Choroid plexus epithelial cell (primary cell): ENCODE results near the gene BARHL1.

Experiments
- DNase-seq: peaks from one replicate; pipeline ENCODE4 v3.0.0-alpha.2; 2010; ENCODE audit warnings: low read depth
- H3K4me3 ChIP-seq: 2 replicates; pipeline ENCODE4 v1.5.1; 2011; ENCODE audit warnings: low read depth, mild to moderate bottlenecking, control low read depth, low read length, moderate library complexity
- TF ChIP-seq, protein P1 (sequence below): conservative IDR thresholded peaks from 2 replicates; pipeline ENCODE4 v1.5.1; 2011; ENCODE audit warnings: low read depth, mild to moderate bottlenecking, control low read depth, inconsistent platforms, low read length, moderate library complexity

BARHL1 gene

DNA sequence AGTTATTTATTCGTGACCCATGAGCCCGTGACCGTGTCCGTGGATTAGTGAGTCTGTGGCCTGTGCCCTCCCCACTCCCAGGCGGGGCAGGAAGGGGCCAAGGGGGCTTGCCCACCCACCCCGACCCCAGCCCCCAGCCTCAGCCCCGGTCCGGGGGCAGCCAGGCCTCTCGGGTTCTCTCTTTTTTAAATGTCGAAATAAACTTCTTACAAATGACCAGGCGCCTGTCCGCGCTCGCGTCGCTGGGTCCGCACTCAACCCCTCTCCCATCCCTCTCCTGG lies 7.6 kb downstream of the BARHL1 start:
- TF ChIP-seq, protein P1, sequence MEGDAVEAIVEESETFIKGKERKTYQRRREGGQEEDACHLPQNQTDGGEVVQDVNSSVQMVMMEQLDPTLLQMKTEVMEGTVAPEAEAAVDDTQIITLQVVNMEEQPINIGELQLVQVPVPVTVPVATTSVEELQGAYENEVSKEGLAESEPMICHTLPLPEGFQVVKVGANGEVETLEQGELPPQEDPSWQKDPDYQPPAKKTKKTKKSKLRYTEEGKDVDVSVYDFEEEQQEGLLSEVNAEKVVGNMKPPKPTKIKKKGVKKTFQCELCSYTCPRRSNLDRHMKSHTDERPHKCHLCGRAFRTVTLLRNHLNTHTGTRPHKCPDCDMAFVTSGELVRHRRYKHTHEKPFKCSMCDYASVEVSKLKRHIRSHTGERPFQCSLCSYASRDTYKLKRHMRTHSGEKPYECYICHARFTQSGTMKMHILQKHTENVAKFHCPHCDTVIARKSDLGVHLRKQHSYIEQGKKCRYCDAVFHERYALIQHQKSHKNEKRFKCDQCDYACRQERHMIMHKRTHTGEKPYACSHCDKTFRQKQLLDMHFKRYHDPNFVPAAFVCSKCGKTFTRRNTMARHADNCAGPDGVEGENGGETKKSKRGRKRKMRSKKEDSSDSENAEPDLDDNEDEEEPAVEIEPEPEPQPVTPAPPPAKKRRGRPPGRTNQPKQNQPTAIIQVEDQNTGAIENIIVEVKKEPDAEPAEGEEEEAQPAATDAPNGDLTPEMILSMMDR: no peak

DNA sequence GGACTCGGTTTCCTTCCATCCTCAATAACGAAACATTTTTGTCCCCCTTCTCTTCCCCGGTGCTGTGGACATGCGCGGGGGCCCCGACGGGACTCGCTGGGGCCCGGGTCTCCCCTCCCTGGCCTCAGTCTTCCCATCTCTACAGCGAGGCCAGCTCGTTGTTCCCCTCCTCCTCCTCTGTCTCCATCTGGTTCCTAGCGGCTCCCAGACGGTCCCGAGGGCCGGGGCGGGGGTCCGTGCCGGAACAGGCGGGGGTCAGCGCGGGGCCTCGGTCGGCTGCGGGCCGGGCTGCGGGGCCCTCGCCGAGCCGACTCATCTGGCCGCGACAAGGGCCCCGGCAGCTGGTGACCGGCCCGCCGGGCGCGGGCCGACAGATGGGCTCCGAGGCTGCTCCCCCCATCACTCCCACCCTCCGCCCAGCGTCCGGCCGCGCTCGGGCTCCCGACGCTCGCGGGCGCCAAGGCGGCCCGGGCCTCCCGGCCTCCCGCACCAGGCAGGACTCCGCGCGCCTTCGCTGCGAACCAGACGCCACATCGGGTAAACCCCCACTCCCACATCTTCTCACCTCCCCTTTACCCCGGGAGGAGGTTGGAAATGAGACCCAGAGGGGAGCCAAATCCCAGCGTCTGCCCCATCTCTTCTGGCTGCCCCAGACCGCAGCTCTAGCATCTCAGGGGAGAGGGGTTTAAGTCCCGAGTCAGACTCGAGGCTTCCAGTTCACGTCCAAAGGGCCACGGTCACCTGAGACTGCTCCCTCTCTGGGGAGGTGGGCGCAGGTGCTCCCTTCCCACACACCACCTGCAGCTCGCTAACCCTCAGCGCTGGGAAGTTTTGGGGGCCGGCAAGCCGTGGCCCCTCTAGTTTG lies 8.1 kb downstream of the BARHL1 start:
- DNase-seq: no peak
- H3K4me3 ChIP-seq: no peak overlapping the region
- TF ChIP-seq, protein P1: no peak

More for the DNA sequence above, 7.6 kb downstream of the BARHL1 start:
- no peak overlapping the region for H3K4me3 ChIP-seq
- no peak for DNase-seq

DNA sequence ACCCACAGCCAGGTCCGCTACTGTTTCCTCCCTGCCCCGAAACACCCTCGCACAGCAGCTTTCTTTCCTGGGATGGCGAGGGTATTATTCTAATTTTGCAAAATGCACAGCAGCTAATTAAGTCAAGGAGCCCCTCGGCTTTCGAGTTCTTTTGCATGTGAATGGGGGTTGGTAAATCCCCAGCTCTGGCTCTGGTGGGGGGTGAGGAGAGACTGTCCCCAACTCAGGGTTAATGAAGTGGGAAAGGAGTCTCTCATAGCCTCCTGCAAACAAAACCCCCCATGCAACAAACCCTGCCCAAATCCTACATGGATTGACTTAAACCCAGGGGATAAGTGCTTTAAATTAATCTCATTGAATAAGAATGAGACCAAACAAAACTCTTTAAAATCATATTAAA lies 8.8 kb downstream of the BARHL1 start:
- no peak overlapping the region for H3K4me3 ChIP-seq
- DNase-seq: no peak

DNA sequence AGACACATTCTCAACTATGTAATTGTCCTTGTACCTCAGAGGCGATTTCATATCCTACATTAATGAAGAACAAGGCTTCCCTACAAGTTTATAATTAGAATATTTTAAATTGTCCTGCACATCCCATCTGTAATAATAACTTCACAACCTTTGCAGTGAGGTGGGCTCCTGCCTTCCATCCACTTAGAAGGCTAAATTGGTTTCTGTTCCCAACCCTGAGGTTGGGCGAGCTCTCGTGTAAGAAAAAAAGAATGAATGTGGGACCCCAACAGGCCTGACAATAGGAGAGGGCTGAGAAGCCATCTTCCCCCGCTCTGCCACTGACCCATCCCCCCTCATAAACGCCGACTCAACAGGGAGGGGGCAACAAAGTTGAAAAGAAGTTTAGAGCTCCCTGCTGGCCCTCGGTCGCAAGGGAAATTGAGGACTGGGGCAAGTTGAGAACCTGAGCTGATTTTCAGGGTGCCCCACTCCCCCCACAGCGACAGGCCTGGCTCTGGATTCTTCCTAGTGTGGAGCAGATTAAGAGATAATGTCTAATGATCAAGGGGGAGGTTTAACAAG lies 9.4 kb downstream of the BARHL1 start:
- H3K4me3 ChIP-seq: no peak overlapping the region
- DNase-seq: no peak
- TF ChIP-seq, protein P1: no peak

More for the DNA sequence above, 8.8 kb downstream of the BARHL1 start:
- TF ChIP-seq, protein P1: no peak

DNA sequence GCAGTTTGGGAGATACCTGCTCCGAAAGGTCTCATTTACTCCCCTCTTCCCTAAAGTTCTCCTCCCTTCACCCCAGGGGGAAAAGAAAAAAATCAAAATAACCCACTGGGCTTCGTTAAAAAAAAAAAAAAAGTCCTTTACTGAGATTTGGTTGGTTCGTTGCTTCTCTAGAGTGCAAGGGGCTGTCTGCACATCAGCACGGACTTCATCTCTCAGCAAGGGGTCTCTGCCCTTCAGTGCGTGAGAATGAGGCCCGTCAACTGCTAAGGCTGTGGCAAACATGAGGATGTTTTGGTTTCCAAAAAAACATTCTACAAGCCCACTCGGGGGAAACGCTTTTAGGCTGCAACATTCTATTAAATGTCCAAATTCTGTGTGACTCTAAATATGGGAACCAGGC lies 10.0 kb downstream of the BARHL1 start:
- H3K4me3 ChIP-seq: no peak overlapping the region
- TF ChIP-seq, protein P1: no peak
- no peak for DNase-seq

DNA sequence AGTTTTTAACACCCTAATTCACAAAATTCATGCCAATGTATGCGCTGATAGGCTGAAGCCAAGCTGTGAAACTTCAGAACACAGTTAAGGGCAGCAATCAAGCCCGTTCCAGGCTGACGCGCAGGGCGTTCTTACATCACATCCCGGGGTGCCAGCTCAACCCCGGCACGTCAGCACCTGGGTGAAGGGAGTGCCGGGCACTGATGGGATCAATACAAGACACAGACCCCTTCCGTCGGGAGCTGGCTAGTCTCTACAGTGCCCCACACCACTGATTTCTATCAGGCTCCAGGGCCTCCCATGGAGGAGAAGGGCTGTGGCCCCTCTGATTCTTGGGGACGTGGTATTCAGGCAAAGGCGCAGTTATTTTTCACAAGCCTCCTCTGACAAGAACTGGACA lies 12.0 kb downstream of the BARHL1 start:
- H3K4me3 ChIP-seq: no peak overlapping the region
- TF ChIP-seq, protein P1: no peak
- no peak for DNase-seq

DNA sequence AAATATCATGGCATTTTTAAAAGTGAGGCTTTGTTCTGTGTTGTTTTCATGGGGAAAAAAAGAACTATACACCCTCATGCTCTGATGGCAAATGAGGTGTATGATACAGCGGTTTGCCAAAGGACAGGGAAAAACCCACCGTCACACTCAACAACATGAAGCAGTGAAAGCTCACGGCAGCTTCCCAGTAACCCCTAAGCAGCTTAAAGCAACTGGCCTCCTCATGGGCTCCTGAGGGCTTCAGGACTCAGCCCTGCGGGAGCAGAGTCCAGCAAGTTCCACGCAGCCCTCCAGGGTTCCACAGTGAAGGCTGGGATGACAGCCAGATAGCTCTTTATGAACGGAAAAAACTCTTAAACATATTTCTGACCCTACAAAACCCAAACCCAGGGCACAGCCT lies 12.9 kb downstream of the BARHL1 start:
- TF ChIP-seq, protein P1: no peak
- no peak for DNase-seq

More for the DNA sequence above, 12.9 kb downstream of the BARHL1 start:
- H3K4me3 ChIP-seq: no peak overlapping the region
